Measurements from ENCODE around the gene ZC3H8.

ZC3H8 gene

GRCh38 chr2:112182581-112183034 lies 72.2 kb downstream of the ZC3H8 start:
- Histone ChIP-seq H4K91ac (ENCODE audit: low read length) (no peak overlapping the region), H3K27ac (ENCODE audit: low read length, poor library complexity, severe bottlenecking) (no peak overlapping the region), H2BK12ac (ENCODE audit: low read length in 2 of 2) (no peak overlapping the region), H3K4me2 (ENCODE audit: low read length, poor library complexity, severe bottlenecking) (no peak overlapping the region), H2BK5ac (ENCODE audit: low read depth, low read length, poor library complexity, severe bottlenecking) (no peak overlapping the region), H3K79me1 (replicated peaks; ENCODE audit: low read length, poor library complexity, severe bottlenecking) (no peaks in the 10 kb centered on the region), H4K8ac (ENCODE audit: low read length) (no peak overlapping the region), H2BK120ac (ENCODE audit: low read depth, low read length) (no peak overlapping the region), H3K4me1 (ENCODE audit: control insufficient read depth, insufficient read depth, low read depth, low read length) (peaks cover 7% of the 10 kb centered on the region), H2AK5ac (ENCODE audit: low read length, severe bottlenecking) (no peak overlapping the region), H3K9me3 (ENCODE audit: control insufficient read depth, low read length) (peaks cover 4% of the 10 kb centered on the region), H3K4me3 (ENCODE audit: insufficient read depth in 1 of 2, low read depth in 1 of 2, low read length in 2 of 2) (no peak overlapping the region), H3K36me3 (ENCODE audit: control insufficient read depth in 1 of 2, insufficient read depth in 2 of 2, low read depth in 1 of 2, low read length in 2 of 2) (peaks cover 0 to 3% of the 10 kb centered on the region in 2 experiments), H3K27me3 (ENCODE audit: control insufficient read depth in 1 of 2, insufficient read depth in 1 of 2, low read length in 2 of 2) (peaks cover 11 to 16% of the 10 kb centered on the region in 2 experiments), H3K23ac (ENCODE audit: low read length in 2 of 2) (no peak overlapping the region), H3K18ac (ENCODE audit: low read depth in 1 of 2, low read length in 2 of 2) (no peak overlapping the region), H2AFZ (ENCODE audit: low read depth, low read length) (no peak overlapping the region), H3K9ac (ENCODE audit: low read length) (no peak overlapping the region), H3K14ac (ENCODE audit: low read length in 2 of 2) (no peak overlapping the region), H2BK15ac (ENCODE audit: low read depth, poor library complexity, severe bottlenecking) (no peak overlapping the region), H3K4ac (ENCODE audit: low read depth in 1 of 2, low read length in 2 of 2) (no peak overlapping the region)
- no peak for DNase-seq
- WGBS = 87% methylated on average over 17 of the region's 17 CpGs

GRCh38 chr2:112181571-112182290 lies 73.1 kb downstream of the ZC3H8 start:
- no peak for DNase-seq
- no peaks in the 10 kb centered on the region for H3K79me1 ChIP-seq (replicated peaks; ENCODE audit: low read length, poor library complexity, severe bottlenecking)
- H3K36me3 ChIP-seq (ENCODE audit: control insufficient read depth in 1 of 2, insufficient read depth in 2 of 2, low read depth in 1 of 2, low read length in 2 of 2) = peaks cover 0 to 3% of the 10 kb centered on the region in 2 experiments
- no peak overlapping the region for H2BK12ac ChIP-seq (ENCODE audit: low read length in 2 of 2)
- H4K91ac ChIP-seq (ENCODE audit: low read length) = no peak overlapping the region
- no peak overlapping the region for H2BK15ac ChIP-seq (ENCODE audit: low read depth, poor library complexity, severe bottlenecking)
- peaks cover 4% of the 10 kb centered on the region for H3K9me3 ChIP-seq (ENCODE audit: control insufficient read depth, low read length)
- 69% methylated on average over 52 of the region's 54 CpGs for WGBS
- peak overlapping the region in 1 of 2 experiments; percentile 27 for H3K4me3 ChIP-seq (ENCODE audit: insufficient read depth in 1 of 2, low read depth in 1 of 2, low read length in 2 of 2)
- H2BK5ac ChIP-seq (ENCODE audit: low read depth, low read length, poor library complexity, severe bottlenecking) = no peak overlapping the region
- no peak overlapping the region for H3K4ac ChIP-seq (ENCODE audit: low read depth in 1 of 2, low read length in 2 of 2)
- H3K14ac ChIP-seq (ENCODE audit: low read length in 2 of 2) = no peak overlapping the region
- no peak overlapping the region for H2BK120ac ChIP-seq (ENCODE audit: low read depth, low read length)
- no peak overlapping the region for H3K9ac ChIP-seq (ENCODE audit: low read length)
- no peak overlapping the region for H2AFZ ChIP-seq (ENCODE audit: low read depth, low read length)
- peaks cover 7% of the 10 kb centered on the region for H3K4me1 ChIP-seq (ENCODE audit: control insufficient read depth, insufficient read depth, low read depth, low read length)
- peak overlapping the region; percentile 56 for H3K4me2 ChIP-seq (ENCODE audit: low read length, poor library complexity, severe bottlenecking)
- peaks cover 11 to 21% of the 10 kb centered on the region in 2 experiments for H3K27me3 ChIP-seq (ENCODE audit: control insufficient read depth in 1 of 2, insufficient read depth in 1 of 2, low read length in 2 of 2)
- H3K18ac ChIP-seq (ENCODE audit: low read depth in 1 of 2, low read length in 2 of 2) = no peak overlapping the region
- no peak overlapping the region for H3K23ac ChIP-seq (ENCODE audit: low read length in 2 of 2)
- no peak overlapping the region for H2AK5ac ChIP-seq (ENCODE audit: low read length, severe bottlenecking)
- no peak overlapping the region for H4K8ac ChIP-seq (ENCODE audit: low read length)
- no peak overlapping the region for H3K27ac ChIP-seq (ENCODE audit: low read length, poor library complexity, severe bottlenecking)

GRCh38 chr2:112175958-112176573 lies 78.8 kb downstream of the ZC3H8 start:
- no peak overlapping the region for H4K91ac ChIP-seq (ENCODE audit: low read length)
- no peak overlapping the region for H2AK5ac ChIP-seq (ENCODE audit: low read length, severe bottlenecking)
- H3K4me3 ChIP-seq (ENCODE audit: insufficient read depth in 1 of 2, low read depth in 1 of 2, low read length in 2 of 2) = no peak overlapping the region
- H3K4me2 ChIP-seq (ENCODE audit: low read length, poor library complexity, severe bottlenecking) = no peak overlapping the region
- no peak overlapping the region for H3K14ac ChIP-seq (ENCODE audit: low read length in 2 of 2)
- H2BK12ac ChIP-seq (ENCODE audit: low read length in 2 of 2) = no peak overlapping the region
- H2AFZ ChIP-seq (ENCODE audit: low read depth, low read length) = no peak overlapping the region
- no peak overlapping the region for H3K18ac ChIP-seq (ENCODE audit: low read depth in 1 of 2, low read length in 2 of 2)
- no peaks in the 10 kb centered on the region for H3K36me3 ChIP-seq (ENCODE audit: control insufficient read depth in 1 of 2, insufficient read depth in 2 of 2, low read depth in 1 of 2, low read length in 2 of 2)
- H4K8ac ChIP-seq (ENCODE audit: low read length) = no peak overlapping the region
- H3K9ac ChIP-seq (ENCODE audit: low read length) = no peak overlapping the region
- no peak overlapping the region for H2BK15ac ChIP-seq (ENCODE audit: low read depth, poor library complexity, severe bottlenecking)
- DNase-seq = no peak
- no peak overlapping the region for H2BK5ac ChIP-seq (ENCODE audit: low read depth, low read length, poor library complexity, severe bottlenecking)
- peaks cover 0 to 7% of the 10 kb centered on the region in 2 experiments for H3K27me3 ChIP-seq (ENCODE audit: control insufficient read depth in 1 of 2, insufficient read depth in 1 of 2, low read length in 2 of 2)
- no peak overlapping the region for H3K23ac ChIP-seq (ENCODE audit: low read length in 2 of 2)
- peaks cover 9% of the 10 kb centered on the region for H3K4me1 ChIP-seq (ENCODE audit: control insufficient read depth, insufficient read depth, low read depth, low read length)
- peaks cover 4% of the 10 kb centered on the region for H3K9me3 ChIP-seq (ENCODE audit: control insufficient read depth, low read length)
- H2BK120ac ChIP-seq (ENCODE audit: low read depth, low read length) = no peak overlapping the region
- 97% methylated on average over 4 of the region's 7 CpGs for WGBS
- H3K4ac ChIP-seq (ENCODE audit: low read depth in 1 of 2, low read length in 2 of 2) = no peak overlapping the region
- no peak overlapping the region for H3K27ac ChIP-seq (ENCODE audit: low read length, poor library complexity, severe bottlenecking)
- H3K79me1 ChIP-seq (replicated peaks; ENCODE audit: low read length, poor library complexity, severe bottlenecking) = no peaks in the 10 kb centered on the region

GRCh38 chr2:112175333-112175732 lies 79.5 kb downstream of the ZC3H8 start:
- 100% methylated on average over 2 of the region's 3 CpGs for WGBS
- no peak for DNase-seq

More at GRCh38 chr2:112175333-112175732, 79.5 kb downstream of the ZC3H8 start:
- Histone ChIP-seq H2AK5ac (ENCODE audit: low read length, severe bottlenecking) (peak overlapping the region; percentile 47), H2BK15ac (ENCODE audit: low read depth, poor library complexity, severe bottlenecking) (no peak overlapping the region), H2BK120ac (ENCODE audit: low read depth, low read length) (no peak overlapping the region), H3K9me3 (ENCODE audit: control insufficient read depth, low read length) (peaks cover 4% of the 10 kb centered on the region), H4K8ac (ENCODE audit: low read length) (no peak overlapping the region), H3K9ac (ENCODE audit: low read length) (no peak overlapping the region), H2BK12ac (ENCODE audit: low read length in 2 of 2) (no peak overlapping the region), H3K4me3 (ENCODE audit: insufficient read depth in 1 of 2, low read depth in 1 of 2, low read length in 2 of 2) (no peak overlapping the region), H3K4me1 (ENCODE audit: control insufficient read depth, insufficient read depth, low read depth, low read length) (peaks cover 9% of the 10 kb centered on the region), H2BK5ac (ENCODE audit: low read depth, low read length, poor library complexity, severe bottlenecking) (no peak overlapping the region), H3K36me3 (ENCODE audit: control insufficient read depth in 1 of 2, insufficient read depth in 2 of 2, low read depth in 1 of 2, low read length in 2 of 2) (no peaks in the 10 kb centered on the region), H3K14ac (ENCODE audit: low read length in 2 of 2) (no peak overlapping the region), H4K91ac (ENCODE audit: low read length) (no peak overlapping the region), H3K27ac (ENCODE audit: low read length, poor library complexity, severe bottlenecking) (no peak overlapping the region), H3K4me2 (ENCODE audit: low read length, poor library complexity, severe bottlenecking) (no peak overlapping the region), H3K79me1 (replicated peaks; ENCODE audit: low read length, poor library complexity, severe bottlenecking) (no peaks in the 10 kb centered on the region), H3K23ac (ENCODE audit: low read length in 2 of 2) (no peak overlapping the region), H2AFZ (ENCODE audit: low read depth, low read length) (no peak overlapping the region), H3K4ac (ENCODE audit: low read depth in 1 of 2, low read length in 2 of 2) (no peak overlapping the region), H3K18ac (ENCODE audit: low read depth in 1 of 2, low read length in 2 of 2) (no peak overlapping the region), H3K27me3 (ENCODE audit: control insufficient read depth in 1 of 2, insufficient read depth in 1 of 2, low read length in 2 of 2) (peaks cover 0 to 5% of the 10 kb centered on the region in 2 experiments)
